ENCODE measurements around the gene LRRC10. TPM values are rescaled to one million over a fixed set of nuclear protein-coding genes. Genes with fewer than 3 reads are reported as not detected.

LRRC10 gene
- polyA plus RNA-seq, 1 donor from 2014 or later = not detected

- Histone ChIP-seq H2AFZ (ENCODE audit: low read depth, low read length) (no peak overlapping the region), H3K9me3 (ENCODE audit: low read length) (no peaks in the 10 kb centered on the region), H3K4me2 (ENCODE audit: low read length) (no peak overlapping the region), H4K20me1 (ENCODE audit: insufficient read depth) (no peaks in the 10 kb centered on the region), H3K79me2 (replicated peaks; ENCODE audit: insufficient read depth, low read length) (no peaks in the 10 kb centered on the region), H3F3A (ENCODE audit: insufficient read depth, low read length, poor library complexity, severe bottlenecking) (no peaks in the 10 kb centered on the region), H3K27me3 (ENCODE audit: insufficient read depth, low read depth, low read length) (no peaks in the 10 kb centered on the region), H3K36me3 (ENCODE audit: insufficient read depth, low read length) (no peaks in the 10 kb centered on the region), H3K27ac (ENCODE audit: low read length) (no peak overlapping the region), H3K9ac (ENCODE audit: low read length) (no peak overlapping the region), H3K9me2 (ENCODE audit: insufficient read depth, low read length) (no peaks in the 10 kb centered on the region), H3K4me3 (ENCODE audit: low read length) (no peak overlapping the region)
- TF ChIP-seq RAD21 (conservative IDR thresholded peaks at IDR 0.05) = no peak
- TF ChIP-seq EZH2 (IDR thresholded peaks at IDR 0.05; ENCODE audit: borderline replicate concordance, insufficient read depth, low read length, poor library complexity, severe bottlenecking) = no peak
- no peak for TF ChIP-seq REST (IDR thresholded peaks at IDR 0.05; ENCODE audit: borderline replicate concordance)
- no peak for TF ChIP-seq POLR2AphosphoS5 (IDR thresholded peaks at IDR 0.05)
- no peak for TF ChIP-seq EP300 (conservative IDR thresholded peaks at IDR 0.05; ENCODE audit: poor library complexity, severe bottlenecking)
- no peak for TF ChIP-seq CTCF (IDR thresholded peaks at IDR 0.05; ENCODE audit: poor library complexity, severe bottlenecking)
- no peak for TF ChIP-seq SMC3 (conservative IDR thresholded peaks at IDR 0.05; ENCODE audit: poor library complexity)
- TF ChIP-seq TAF1 (IDR thresholded peaks at IDR 0.05; ENCODE audit: low read depth) = no peak
Measured at GRCh38 chr12:69658203-69658602, 47.5 kb upstream of the LRRC10 start.

GRCh38 chr12:69657376-69658137, 46.9 kb upstream of the LRRC10 start:
- Histone ChIP-seq H3K36me3 (ENCODE audit: insufficient read depth, low read length) (no peaks in the 10 kb centered on the region), H3F3A (ENCODE audit: insufficient read depth, low read length, poor library complexity, severe bottlenecking) (no peaks in the 10 kb centered on the region), H3K9me3 (ENCODE audit: low read length) (no peaks in the 10 kb centered on the region), H3K4me3 (ENCODE audit: low read length) (no peak overlapping the region), H3K27me3 (ENCODE audit: insufficient read depth, low read depth, low read length) (no peaks in the 10 kb centered on the region), H3K9ac (ENCODE audit: low read length) (no peak overlapping the region), H3K27ac (ENCODE audit: low read length) (no peak overlapping the region), H2AFZ (ENCODE audit: low read depth, low read length) (no peak overlapping the region), H3K4me2 (ENCODE audit: low read length) (no peak overlapping the region), H3K79me2 (replicated peaks; ENCODE audit: insufficient read depth, low read length) (no peaks in the 10 kb centered on the region), H3K9me2 (ENCODE audit: insufficient read depth, low read length) (no peaks in the 10 kb centered on the region), H4K20me1 (ENCODE audit: insufficient read depth) (no peaks in the 10 kb centered on the region)
- TF ChIP-seq SMC3 (conservative IDR thresholded peaks at IDR 0.05; ENCODE audit: poor library complexity) = no peak
- no peak for TF ChIP-seq EP300 (conservative IDR thresholded peaks at IDR 0.05; ENCODE audit: poor library complexity, severe bottlenecking)
- TF ChIP-seq TAF1 (IDR thresholded peaks at IDR 0.05; ENCODE audit: low read depth) = no peak
- no peak for TF ChIP-seq REST (IDR thresholded peaks at IDR 0.05; ENCODE audit: borderline replicate concordance)
- no peak for TF ChIP-seq RAD21 (conservative IDR thresholded peaks at IDR 0.05)
- TF ChIP-seq MXI1 (conservative IDR thresholded peaks at IDR 0.05; ENCODE audit: poor library complexity, severe bottlenecking) = no peak
- TF ChIP-seq POLR2AphosphoS5 (IDR thresholded peaks at IDR 0.05) = no peak
- no peak for TF ChIP-seq CTCF (IDR thresholded peaks at IDR 0.05; ENCODE audit: poor library complexity, severe bottlenecking)
- no peak for TF ChIP-seq EZH2 (IDR thresholded peaks at IDR 0.05; ENCODE audit: borderline replicate concordance, insufficient read depth, low read length, poor library complexity, severe bottlenecking)
